ENCODE results near the gene PRSS38. TPM values are rescaled to one million over a fixed set of nuclear protein-coding genes. Genes with fewer than 3 reads are reported as not detected.

The PRSS38 gene
- total RNA-seq, 4 donors from 2014 or later, result not detected

GRCh38 chr1:227816750-227817446, 1.4 kb downstream of the PRSS38 start:
- H3K36me3 ChIP-seq, result no peaks in the 10 kb centered on the region
- TF ChIP-seq EP300 (IDR thresholded peaks at IDR 0.05), result no peak
- no peak for TF ChIP-seq POLR2A (IDR thresholded peaks at IDR 0.05)
- TF ChIP-seq CTCF (IDR thresholded peaks at IDR 0.05), result no peak
- TF ChIP-seq POLR2AphosphoS5 (IDR thresholded peaks at IDR 0.05), result no peak
- no peaks in the 10 kb centered on the region for H3K4me1 ChIP-seq
- H3K4me3 ChIP-seq, result no peak overlapping the region
- no peak overlapping the region for H3K27ac ChIP-seq
- no peak for DNase-seq (ENCODE audit: low spot score in 2 of 2)
- 92% methylated on average over 9 of the region's 16 CpGs for WGBS
- no peaks in the 10 kb centered on the region for H3K27me3 ChIP-seq
- peaks cover 3% of the 10 kb centered on the region for H3K9me3 ChIP-seq

GRCh38 chr1:227823537-227823936, 8.1 kb downstream of the PRSS38 start:
- Histone ChIP-seq H3K9me3 (peaks cover 5% of the 10 kb centered on the region), H3K36me3 (no peaks in the 10 kb centered on the region), H3K27me3 (peaks cover 7% of the 10 kb centered on the region), H3K4me3 (no peak overlapping the region), H3K27ac (no peak overlapping the region), H3K4me1 (no peaks in the 10 kb centered on the region)
- no peak for DNase-seq (ENCODE audit: low spot score in 2 of 2)
- 94% methylated on average over 1 of the region's 1 CpG for WGBS
- TF ChIP-seq EP300 (IDR thresholded peaks at IDR 0.05) (no peak), POLR2AphosphoS5 (IDR thresholded peaks at IDR 0.05) (no peak), CTCF (IDR thresholded peaks at IDR 0.05) (no peak), POLR2A (IDR thresholded peaks at IDR 0.05) (no peak)

GRCh38 chr1:227824204-227824603, 8.7 kb downstream of the PRSS38 start:
- Histone ChIP-seq H3K27ac (no peak overlapping the region), H3K4me3 (no peak overlapping the region), H3K36me3 (no peaks in the 10 kb centered on the region), H3K4me1 (no peaks in the 10 kb centered on the region), H3K9me3 (peaks cover 12% of the 10 kb centered on the region), H3K27me3 (peaks cover 11% of the 10 kb centered on the region)
- 47% methylated on average over 2 of the region's 2 CpGs for WGBS
- DNase-seq (ENCODE audit: low spot score in 2 of 2), result no peak
- TF ChIP-seq POLR2AphosphoS5 (IDR thresholded peaks at IDR 0.05), result no peak
- no peak for TF ChIP-seq CTCF (IDR thresholded peaks at IDR 0.05)
- TF ChIP-seq POLR2A (IDR thresholded peaks at IDR 0.05), result no peak
- TF ChIP-seq EP300 (IDR thresholded peaks at IDR 0.05), result no peak

GRCh38 chr1:227828786-227829185, 13.3 kb downstream of the PRSS38 start:
- TF ChIP-seq POLR2A (IDR thresholded peaks at IDR 0.05), result no peak
- TF ChIP-seq CTCF (IDR thresholded peaks at IDR 0.05), result no peak
- TF ChIP-seq EP300 (IDR thresholded peaks at IDR 0.05), result no peak
- no peak for TF ChIP-seq POLR2AphosphoS5 (IDR thresholded peaks at IDR 0.05)
- no peaks in the 10 kb centered on the region for H3K36me3 ChIP-seq
- peaks cover 12% of the 10 kb centered on the region for H3K9me3 ChIP-seq
- peaks cover 11% of the 10 kb centered on the region for H3K27me3 ChIP-seq
- no peak for DNase-seq (ENCODE audit: low spot score in 2 of 2)
- no peak overlapping the region for H3K4me3 ChIP-seq
- H3K4me1 ChIP-seq, result no peaks in the 10 kb centered on the region
- 88% methylated on average over 2 of the region's 3 CpGs for WGBS
- no peak overlapping the region for H3K27ac ChIP-seq

- WGBS, result 75% methylated on average over 7 of the region's 7 CpGs
These were observed 22.7 kb downstream of the PRSS38 start for GRCh38 chr1:227838181-227838580.

More at GRCh38 chr1:227838181-227838580, 22.7 kb downstream of the PRSS38 start:
- H3K27me3 ChIP-seq, result no peaks in the 10 kb centered on the region
- H3K4me3 ChIP-seq, result no peak overlapping the region
- H3K9me3 ChIP-seq, result no peaks in the 10 kb centered on the region
- TF ChIP-seq EP300 (IDR thresholded peaks at IDR 0.05) (no peak), POLR2A (IDR thresholded peaks at IDR 0.05) (no peak), CTCF (IDR thresholded peaks at IDR 0.05) (no peak), POLR2AphosphoS5 (IDR thresholded peaks at IDR 0.05) (no peak)
- H3K27ac ChIP-seq, result no peak overlapping the region
- no peaks in the 10 kb centered on the region for H3K4me1 ChIP-seq
- H3K36me3 ChIP-seq, result no peaks in the 10 kb centered on the region
- DNase-seq (ENCODE audit: low spot score in 2 of 2), result no peak
